Ascending aorta (tissue), 2 donors: Measurements from ENCODE around the gene SPHK2. TPM values are rescaled to one million over a fixed set of nuclear protein-coding genes. Genes with fewer than 3 reads are reported as not detected.
A peak's percentile ranks its signal among the peaks of the same experiment; 100 is the strongest.

Source experiments
- DNase-seq, 2 donors: peaks; one replicate each; pipeline ENCODE4 v3.0.0-alpha.2; 2019; ENCODE audit warnings: low spot score in 2 of 2
- H3K27ac ChIP-seq, 2 donors: fragments of 200-600 bp; sonication (generic); one replicate each; pipeline ENCODE4 v1.5.1; 2016 to 2017; ENCODE audit warnings: mild to moderate bottlenecking in 1 of 2
- H3K27me3 ChIP-seq: fragments of 200-600 bp; sonication (generic); one replicate; pipeline ENCODE4 v1.5.1; 2017
- H3K36me3 ChIP-seq, 2 donors: fragments of 200-600 bp; sonication (generic); one replicate each; pipeline ENCODE4 v1.5.1; 2016
- H3K4me1 ChIP-seq, 2 donors: fragments of 200-600 bp; sonication (generic); one replicate each; pipeline ENCODE4 v1.5.1; 2016 to 2017; ENCODE audit warnings: mild to moderate bottlenecking in 1 of 2
- H3K4me3 ChIP-seq, 2 donors: fragments of 200-600 bp; sonication (generic); one replicate each; pipeline ENCODE4 v1.5.1; 2016 to 2017; ENCODE audit warnings: mild to moderate bottlenecking in 1 of 2
- H3K9me3 ChIP-seq, 2 donors: fragments of 200-600 bp; sonication (generic); one replicate each; pipeline ENCODE4 v1.5.1; 2016
- intact Hi-C: fragments of 100-400 bp; cut with DNase I; formaldehyde crosslinking; loops from one replicate; pipeline ENCODE4 v1.15.1; 2023
- total RNA-seq: library from RNA; depleted of rRNA; stranded (reverse); fragments of >200 nt; gene quantifications from one replicate; pipeline ENCODE4 v1.1.0, GENCODE V29; 2016
- TF ChIP-seq, protein P1 (sequence below), 3 experiments: fragments of 200-600 bp in 2 of 3; fragments of 450-650 bp in 1 of 3; sonication (generic) in 2 of 3; IDR thresholded peaks; one replicate each; pipeline ENCODE4 v1.5.1; 2016 to 2019; ENCODE audit warnings: antibody characterized with exemption in 3 of 3, mild to moderate bottlenecking in 1 of 3, moderate library complexity in 1 of 3

SPHK2 gene, protein sequence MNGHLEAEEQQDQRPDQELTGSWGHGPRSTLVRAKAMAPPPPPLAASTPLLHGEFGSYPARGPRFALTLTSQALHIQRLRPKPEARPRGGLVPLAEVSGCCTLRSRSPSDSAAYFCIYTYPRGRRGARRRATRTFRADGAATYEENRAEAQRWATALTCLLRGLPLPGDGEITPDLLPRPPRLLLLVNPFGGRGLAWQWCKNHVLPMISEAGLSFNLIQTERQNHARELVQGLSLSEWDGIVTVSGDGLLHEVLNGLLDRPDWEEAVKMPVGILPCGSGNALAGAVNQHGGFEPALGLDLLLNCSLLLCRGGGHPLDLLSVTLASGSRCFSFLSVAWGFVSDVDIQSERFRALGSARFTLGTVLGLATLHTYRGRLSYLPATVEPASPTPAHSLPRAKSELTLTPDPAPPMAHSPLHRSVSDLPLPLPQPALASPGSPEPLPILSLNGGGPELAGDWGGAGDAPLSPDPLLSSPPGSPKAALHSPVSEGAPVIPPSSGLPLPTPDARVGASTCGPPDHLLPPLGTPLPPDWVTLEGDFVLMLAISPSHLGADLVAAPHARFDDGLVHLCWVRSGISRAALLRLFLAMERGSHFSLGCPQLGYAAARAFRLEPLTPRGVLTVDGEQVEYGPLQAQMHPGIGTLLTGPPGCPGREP
- total RNA-seq: 35.3 TPM

DNA sequence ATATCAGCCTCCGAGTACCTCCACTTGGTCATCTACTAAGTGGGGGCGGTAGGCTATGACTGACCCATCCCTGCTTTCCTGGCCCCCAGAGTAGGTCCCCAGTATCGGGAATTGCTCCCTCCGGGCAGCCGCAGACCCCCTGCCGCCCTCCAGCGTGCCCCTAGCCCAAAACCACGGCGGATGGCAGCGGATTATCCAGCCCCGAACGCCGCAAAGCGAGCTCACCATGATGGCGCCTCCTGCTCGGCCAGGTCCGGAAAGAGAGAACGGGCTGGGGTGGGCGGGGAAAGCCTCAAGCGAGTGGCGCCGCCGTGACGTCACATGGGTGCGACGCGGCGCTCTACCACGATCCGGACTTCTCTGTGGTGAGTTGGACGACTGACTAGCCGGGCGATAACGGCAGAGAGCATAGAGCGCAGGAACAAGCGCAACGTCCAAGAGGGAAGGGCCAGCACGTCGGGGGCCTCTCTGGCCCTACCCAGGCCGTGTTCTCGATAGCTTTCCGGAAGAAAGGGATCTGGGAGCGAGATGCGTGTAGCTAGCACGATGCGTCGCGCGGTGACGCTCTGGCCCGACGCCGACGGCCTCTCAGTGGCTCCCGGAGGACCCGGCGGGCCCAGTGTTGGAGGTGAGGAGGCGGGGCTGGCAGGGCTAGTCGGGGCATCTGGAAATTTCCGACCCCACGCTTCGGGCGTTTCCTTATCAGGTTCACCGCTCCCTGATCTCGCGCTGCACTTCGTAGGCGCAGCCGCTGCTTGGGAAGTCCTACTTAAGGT is at the start of gene SPHK2, which contains the start of gene RPL18:
Gene SPHK2 (plus strand): TSS at position 591 of the 776 bp plus-strand sequence. CDS start 1,009 bp downstream, outside the sequence.
Gene RPL18 (minus strand): TSS at position 263 of the 776 bp plus-strand sequence. CDS start 35 bp downstream, at position 228.
- Histone ChIP-seq H3K4me3 (peak within 1 kb of the TSS; percentile 68 to 95), H3K9me3 (no peaks in the 10 kb centered on the region), H3K27me3 (no peaks in the 10 kb centered on the region), H3K27ac (peak within 1 kb of the TSS; percentile 86 to 87), H3K4me1 (peaks cover 16 to 27% of the 10 kb centered on the region in 2 donors), H3K36me3 (peaks cover 18 to 29% of the 10 kb centered on the region in 2 donors)
- DNase-seq: peak; percentile 94 to 99
- TF ChIP-seq, protein P1, sequence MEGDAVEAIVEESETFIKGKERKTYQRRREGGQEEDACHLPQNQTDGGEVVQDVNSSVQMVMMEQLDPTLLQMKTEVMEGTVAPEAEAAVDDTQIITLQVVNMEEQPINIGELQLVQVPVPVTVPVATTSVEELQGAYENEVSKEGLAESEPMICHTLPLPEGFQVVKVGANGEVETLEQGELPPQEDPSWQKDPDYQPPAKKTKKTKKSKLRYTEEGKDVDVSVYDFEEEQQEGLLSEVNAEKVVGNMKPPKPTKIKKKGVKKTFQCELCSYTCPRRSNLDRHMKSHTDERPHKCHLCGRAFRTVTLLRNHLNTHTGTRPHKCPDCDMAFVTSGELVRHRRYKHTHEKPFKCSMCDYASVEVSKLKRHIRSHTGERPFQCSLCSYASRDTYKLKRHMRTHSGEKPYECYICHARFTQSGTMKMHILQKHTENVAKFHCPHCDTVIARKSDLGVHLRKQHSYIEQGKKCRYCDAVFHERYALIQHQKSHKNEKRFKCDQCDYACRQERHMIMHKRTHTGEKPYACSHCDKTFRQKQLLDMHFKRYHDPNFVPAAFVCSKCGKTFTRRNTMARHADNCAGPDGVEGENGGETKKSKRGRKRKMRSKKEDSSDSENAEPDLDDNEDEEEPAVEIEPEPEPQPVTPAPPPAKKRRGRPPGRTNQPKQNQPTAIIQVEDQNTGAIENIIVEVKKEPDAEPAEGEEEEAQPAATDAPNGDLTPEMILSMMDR (IDR thresholded peaks at IDR 0.05): no peak
- intact Hi-C loops: loop anchor here (1.0 to 2.0 kb wide), 5 partner anchors 16 to 174 kb away; partner anchors contain the start of genes CYTH2 and GRWD1

DNA sequence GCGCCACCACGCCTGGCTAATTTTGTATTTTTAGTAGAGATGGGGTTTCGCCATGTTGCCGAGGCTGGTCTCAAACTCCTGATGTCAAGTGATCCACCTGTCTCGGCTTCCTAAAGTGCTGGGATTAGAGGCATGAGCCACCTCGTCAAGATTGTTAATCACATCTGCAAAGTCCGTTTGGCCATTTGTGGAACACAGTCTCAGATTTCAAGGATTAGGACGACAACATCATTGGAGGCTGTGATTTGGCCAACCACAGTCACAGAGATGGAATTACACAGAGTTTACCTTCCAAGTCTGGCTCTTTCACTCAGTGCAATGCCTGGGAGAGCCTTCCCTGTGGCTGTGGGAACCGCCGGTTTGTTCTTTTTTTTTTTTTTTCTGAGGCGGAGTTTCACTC is 49.5 kb upstream of the SPHK2 start:
- no peak overlapping the region for H3K4me3 ChIP-seq
- H3K9me3 ChIP-seq: no peaks in the 10 kb centered on the region
- intact Hi-C loops: no loop called here
- DNase-seq: no peak
- TF ChIP-seq, protein P1 (IDR thresholded peaks at IDR 0.05): no peak
- H3K36me3 ChIP-seq: no peaks in the 10 kb centered on the region
- no peak overlapping the region for H3K27ac ChIP-seq
- H3K27me3 ChIP-seq: no peaks in the 10 kb centered on the region
- peaks cover 3 to 4% of the 10 kb centered on the region in 2 donors for H3K4me1 ChIP-seq

DNA sequence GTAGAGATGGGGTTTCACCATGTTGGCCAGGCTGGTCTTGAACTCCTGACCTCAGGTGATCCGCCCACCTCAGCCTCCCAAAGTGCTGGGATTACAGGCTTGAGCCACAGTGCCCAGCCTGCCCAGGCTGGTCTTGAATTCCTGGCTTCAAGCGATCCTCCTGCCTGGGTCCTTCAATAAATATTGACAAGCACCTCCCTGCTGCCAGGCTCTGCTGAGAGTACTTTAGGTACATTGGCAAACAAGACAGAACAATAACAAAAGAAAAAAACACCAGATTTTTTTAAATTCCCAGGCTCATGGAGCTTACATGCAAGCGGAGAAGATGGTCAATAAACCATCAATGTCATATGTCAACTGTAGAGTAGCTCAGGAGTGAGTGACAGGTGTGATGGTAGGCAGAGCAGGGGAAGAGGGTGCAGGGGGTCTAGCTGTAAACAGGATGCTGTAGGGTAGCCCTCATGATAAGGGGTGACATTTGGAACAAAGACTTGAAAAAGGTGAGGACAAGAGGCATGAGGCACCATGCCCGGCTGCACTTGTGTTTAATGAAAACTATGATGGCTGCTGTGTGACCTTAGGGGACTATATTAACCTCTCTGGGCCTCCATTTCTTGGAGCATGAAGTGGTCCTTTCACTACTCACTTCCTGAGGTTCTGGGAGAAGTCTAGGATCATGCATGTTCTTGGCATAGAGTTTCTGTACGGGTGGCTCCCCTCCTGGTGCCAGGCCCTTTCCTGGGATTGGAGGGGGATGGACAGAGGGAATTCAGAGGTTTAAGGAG is 47.7 kb upstream of the SPHK2 start:
- H3K27me3 ChIP-seq: no peaks in the 10 kb centered on the region
- no peaks in the 10 kb centered on the region for H3K9me3 ChIP-seq
- no peaks in the 10 kb centered on the region for H3K36me3 ChIP-seq
- intact Hi-C loops: no loop called here
- no peak overlapping the region for H3K27ac ChIP-seq
- DNase-seq: no peak
- no peak overlapping the region for H3K4me3 ChIP-seq
- peaks cover 3 to 4% of the 10 kb centered on the region in 2 donors for H3K4me1 ChIP-seq
- TF ChIP-seq, protein P1 (IDR thresholded peaks at IDR 0.05): no peak

DNA sequence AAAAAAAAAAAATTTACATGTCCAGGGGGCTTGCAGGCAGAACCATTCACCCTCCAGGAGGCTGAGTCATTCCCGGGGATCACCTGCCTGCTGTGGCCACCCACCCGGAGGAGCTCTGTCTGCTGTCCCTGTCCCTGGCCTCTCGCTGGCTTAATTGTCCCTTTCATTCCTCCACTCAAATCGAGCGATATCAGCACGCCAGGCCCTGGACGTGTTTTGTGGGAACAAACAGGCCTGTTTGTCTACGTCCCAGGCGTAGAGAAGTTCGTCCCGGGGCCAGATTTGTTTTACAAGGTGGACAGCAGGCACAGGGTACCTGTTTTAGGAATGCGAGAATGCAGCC is 46.2 kb upstream of the SPHK2 start:
- H3K4me1 ChIP-seq: no peaks in the 10 kb centered on the region
- H3K27ac ChIP-seq: no peak overlapping the region
- H3K27me3 ChIP-seq: no peaks in the 10 kb centered on the region
- TF ChIP-seq, protein P1 (IDR thresholded peaks at IDR 0.05): no peak
- H3K9me3 ChIP-seq: no peaks in the 10 kb centered on the region
- intact Hi-C loops: no loop called here
- H3K4me3 ChIP-seq: no peak overlapping the region
- DNase-seq: no peak
- no peaks in the 10 kb centered on the region for H3K36me3 ChIP-seq
